NT2/D1 (cell line): ENCODE results near the gene NAV2.

ENCODE experiments used
- YY1 ChIP-seq: IDR thresholded peaks from 2 replicates; pipeline ENCODE4 v1.6.1; 2011; ENCODE audit not compliant: insufficient read length, insufficient read depth
- ZNF274 ChIP-seq: IDR thresholded peaks from 2 replicates; pipeline ENCODE4 v1.6.1; 2011; ENCODE audit warnings: mild to moderate bottlenecking, low read depth, low read length

DNA sequence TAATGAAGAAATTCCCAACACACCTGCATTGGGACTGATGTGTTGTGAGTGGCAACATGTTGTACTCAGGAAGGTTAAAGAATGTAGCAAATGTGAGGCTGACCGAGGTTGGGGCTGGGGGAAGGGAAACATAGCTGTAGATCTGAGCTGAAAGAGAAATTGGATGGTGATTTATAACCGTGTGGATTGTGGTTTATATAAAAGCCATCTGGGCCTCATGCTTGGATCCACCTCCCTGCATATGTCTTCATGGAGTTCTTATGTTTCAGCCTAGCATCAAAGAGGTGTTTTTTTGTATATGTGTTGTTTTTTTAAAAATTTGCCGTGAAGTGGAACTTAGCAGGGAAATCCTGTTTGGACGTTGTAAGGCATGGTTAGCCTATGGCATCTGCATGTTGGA lies 141.3 kb downstream of the NAV2 start:
- TF ChIP-seq ZNF274 (no peak), YY1 (no peak)
